H1 (cell line): ENCODE data around the gene RERE. TPM values are rescaled to one million over a fixed set of nuclear protein-coding genes. Genes with fewer than 3 reads are reported as not detected.

Source experiments
- CTCF ChIA-PET: fragments of 300-600 bp; sonication (Branson Sonifier 250); formaldehyde crosslinking; loops from one replicate; lab custom pipeline; 2021; ENCODE audit not compliant: partially characterized antibody; lab: Charles Lee
- POLR2A ChIA-PET: fragments of 300-600 bp; sonication (Branson Sonifier 250); formaldehyde crosslinking; loops from one replicate; lab custom pipeline; 2021; ENCODE audit warnings: inconsistent platforms; ENCODE audit not compliant: partially characterized antibody; lab: Charles Lee
- DNase-seq, 2 experiments: peaks; one replicate each; pipeline versions ENCODE4 v3.0.0 to v3.0.0-alpha.2; 2010 to 2022; ENCODE audit warnings: low spot score in 2 of 2, low read depth in 1 of 2, mixed read lengths in 1 of 2
- FAIRE-seq: peaks from 2 replicates; lab custom pipeline; 2011; peaks lifted over from hg19 to GRCh38; lab: Jason Lieb, UNC
- H2AFZ ChIP-seq: 2 replicates; pipeline ENCODE4 v1.8.1; 2012; ENCODE audit warnings: low read length, inconsistent platforms
- H2AK5ac ChIP-seq: 2 replicates; pipeline ENCODE4 v1.6.1; 2013; ENCODE audit warnings: low read depth, low read length
- H2BK120ac ChIP-seq: replicated peaks from 2 replicates; pipeline ENCODE3; 2013; ENCODE audit warnings: low read depth, low read length, inconsistent platforms
- H2BK12ac ChIP-seq: 2 replicates; pipeline ENCODE4 v1.6.1; 2013; ENCODE audit warnings: low read depth, low read length
- H2BK15ac ChIP-seq: 2 replicates; pipeline ENCODE4 v1.6.1; 2013; ENCODE audit warnings: low read length
- H2BK20ac ChIP-seq: 2 replicates; pipeline ENCODE4 v1.6.1; 2013; ENCODE audit warnings: low read length
- H2BK5ac ChIP-seq: 2 replicates; pipeline ENCODE4 v1.6.1; 2013; ENCODE audit warnings: low read depth, low read length
- H3K14ac ChIP-seq: 2 replicates; pipeline ENCODE4 v1.6.1; 2013; ENCODE audit warnings: inconsistent platforms; ENCODE audit not compliant: insufficient read length
- H3K18ac ChIP-seq: 2 replicates; pipeline ENCODE4 v1.6.1; 2013; ENCODE audit warnings: low read length; ENCODE audit errors: extremely low read depth
- H3K23ac ChIP-seq: 2 replicates; pipeline ENCODE4 v1.6.1; 2013; ENCODE audit warnings: inconsistent platforms; ENCODE audit not compliant: insufficient read length
- H3K23me2 ChIP-seq: 2 replicates; pipeline ENCODE4 v1.6.1; 2013; ENCODE audit warnings: low read depth, low read length
- H3K27ac ChIP-seq: 2 replicates; pipeline ENCODE4 v1.6.1; 2011; ENCODE audit warnings: low read depth, low read length, inconsistent platforms
- H3K27me3 ChIP-seq, 4 experiments: replicated peaks in 1 of 4; 1 replicate in 1 of 4; 2 replicates in 3 of 4; pipeline versions ENCODE4 v1.6.1 to v1.8.1; 2011 to 2013; ENCODE audit warnings: low read length in 3 of 4, mild to moderate bottlenecking in 3 of 4, inconsistent platforms in 2 of 4, mixed read lengths in 2 of 4, moderate library complexity in 1 of 4; ENCODE audit not compliant: control insufficient read depth in 3 of 4, insufficient read depth in 3 of 4; ENCODE audit errors: extremely low read depth in 1 of 4
- H3K36me3 ChIP-seq, 4 experiments: 2 replicates each; pipeline versions ENCODE4 v1.6.1 to v1.8.1; 2011 to 2013; ENCODE audit warnings: mild to moderate bottlenecking in 4 of 4, low read length in 3 of 4, moderate library complexity in 2 of 4, control low read depth in 1 of 4, inconsistent platforms in 1 of 4; ENCODE audit not compliant: insufficient read depth in 4 of 4, control insufficient read depth in 2 of 4
- H3K4ac ChIP-seq: replicated peaks from 2 replicates; pipeline ENCODE3; 2013; ENCODE audit warnings: low read length, low read depth, mixed read lengths, inconsistent platforms; ENCODE audit not compliant: insufficient read length
- H3K4me1 ChIP-seq, 4 experiments: replicated peaks in 1 of 4; 1 replicate in 1 of 4; 2 replicates in 3 of 4; pipeline versions ENCODE4 v1.6.1 to v1.8.1; 2011 to 2013; ENCODE audit warnings: low read length in 3 of 4, inconsistent platforms in 2 of 4, mixed read lengths in 1 of 4; ENCODE audit not compliant: insufficient read depth in 4 of 4, control insufficient read depth in 3 of 4
- H3K4me2 ChIP-seq, 2 experiments: 2 replicates each; pipeline versions ENCODE4 v1.6.1 to v1.8.1; 2011 to 2013; ENCODE audit warnings: low read depth in 2 of 2, low read length in 2 of 2, control low read depth in 1 of 2, inconsistent platforms in 1 of 2, mild to moderate bottlenecking in 1 of 2; ENCODE audit not compliant: insufficient read depth in 1 of 2
- H3K4me3 ChIP-seq, 4 experiments: fragments of 200-600, 300-600 bp in 1 of 4; sonication (generic), shearing (Covaris generic), sonication (Bioruptor Twin) in 1 of 4; 2 replicates each; pipeline versions ENCODE4 v1.5.1 to v1.8.1; 2011 to 2016; ENCODE audit warnings: low read length in 4 of 4, low read depth in 3 of 4, control low read depth in 2 of 4, inconsistent platforms in 2 of 4, mild to moderate bottlenecking in 2 of 4, mixed read lengths in 1 of 4, moderate library complexity in 1 of 4; ENCODE audit not compliant: insufficient read depth in 2 of 4; ENCODE audit errors: extremely low read depth in 1 of 4
- H3K56ac ChIP-seq: replicated peaks from 2 replicates; pipeline ENCODE3; 2013; ENCODE audit warnings: low read depth, mild to moderate bottlenecking, mixed read lengths, low read length, inconsistent platforms; ENCODE audit not compliant: insufficient read length
- H3K79me1 ChIP-seq: 2 replicates; pipeline ENCODE4 v1.6.1; 2013; ENCODE audit warnings: low read depth, low read length, control low read depth
- H3K79me2 ChIP-seq, 2 experiments: 2 replicates each; pipeline versions ENCODE4 v1.6.1 to v1.8.1; 2012 to 2013; ENCODE audit warnings: low read length in 2 of 2, mild to moderate bottlenecking in 2 of 2, inconsistent platforms in 1 of 2; ENCODE audit not compliant: insufficient read depth in 2 of 2, control insufficient read depth in 1 of 2
- H3K9ac ChIP-seq, 4 experiments: replicated peaks in 1 of 4; 1 replicate in 1 of 4; 2 replicates in 3 of 4; pipeline versions ENCODE4 v1.6.1 to v1.8.1; 2011 to 2013; ENCODE audit warnings: low read depth in 3 of 4, low read length in 3 of 4, control low read depth in 2 of 4, mild to moderate bottlenecking in 2 of 4, moderate library complexity in 2 of 4, inconsistent platforms in 1 of 4; ENCODE audit errors: extremely low read depth in 1 of 4
- H3K9me3 ChIP-seq, 2 experiments: 2 replicates each; pipeline versions ENCODE4 v1.6.1 to v1.8.1; 2012 to 2013; ENCODE audit warnings: mild to moderate bottlenecking in 2 of 2, moderate library complexity in 2 of 2, control low read depth in 1 of 2, inconsistent platforms in 1 of 2, low read depth in 1 of 2, low read length in 1 of 2, mixed read lengths in 1 of 2; ENCODE audit not compliant: insufficient read depth in 2 of 2
- H4K20me1 ChIP-seq, 2 experiments: replicated peaks in 1 of 2; 2 replicates each; pipeline versions ENCODE3 to v1.8.1; 2011 to 2013; ENCODE audit warnings: inconsistent platforms in 2 of 2, low read length in 2 of 2, mild to moderate bottlenecking in 1 of 2; ENCODE audit not compliant: insufficient read depth in 2 of 2, control insufficient read depth in 1 of 2
- H4K5ac ChIP-seq: 2 replicates; pipeline ENCODE4 v1.6.1; 2013; ENCODE audit warnings: low read length, low read depth, mixed read lengths, inconsistent platforms; ENCODE audit not compliant: insufficient read length
- H4K8ac ChIP-seq: 2 replicates; pipeline ENCODE4 v1.8.0; 2013; ENCODE audit warnings: mild to moderate bottlenecking, moderate library complexity, low read length, inconsistent platforms; ENCODE audit not compliant: insufficient read depth; ENCODE audit errors: extremely low read depth
- H4K91ac ChIP-seq: replicated peaks from 2 replicates; pipeline ENCODE3; 2013; ENCODE audit warnings: low read length, mixed read lengths, inconsistent platforms; ENCODE audit not compliant: insufficient read length
- EGR1 ChIP-seq: IDR thresholded peaks from 2 replicates; pipeline ENCODE4 v1.6.1; 2011; ENCODE audit warnings: low read depth, low read length, borderline replicate concordance
- EZH2 ChIP-seq: fragments of 200-600 bp; sonication (generic); IDR thresholded peaks from 2 replicates; pipeline ENCODE4 v1.7.1; 2012; ENCODE audit warnings: low read depth, mild to moderate bottlenecking, moderate library complexity, low read length, inconsistent platforms; ENCODE audit not compliant: severe bottlenecking
- GTF2F1 ChIP-seq: IDR thresholded peaks from 2 replicates; pipeline ENCODE4 v1.6.1; 2012; ENCODE audit warnings: low read depth, low read length, improper control_type of control experiment, borderline replicate concordance
- KDM5A ChIP-seq: fragments of 200-600 bp; IDR thresholded peaks from 2 replicates; pipeline ENCODE4 v1.7.1; 2012; ENCODE audit warnings: mild to moderate bottlenecking, low read length, inconsistent platforms, mixed read lengths
- TAF1 ChIP-seq: IDR thresholded peaks from 2 replicates; pipeline ENCODE4 v1.6.1; 2011; ENCODE audit warnings: mild to moderate bottlenecking, low read depth, low read length
- WGBS, 2 experiments: shearing (Covaris generic) in 1 of 2; methylation state at CpG; one replicate each; pipeline versions ENCODE4 v1.1.6 to v1.1.7; 2013 to 2015; ENCODE audit warnings: low lambda C conversion rate in 2 of 2, mixed read lengths in 2 of 2, inconsistent platforms in 1 of 2, low coverage in 1 of 2, missing lambda C conversion rate in 1 of 2; ENCODE audit not compliant: insufficient replicate concordance in 2 of 2, insufficient coverage in 1 of 2, insufficient read length in 1 of 2; ENCODE audit errors: extremely low coverage in 1 of 2, missing lambda C conversion rate in 1 of 2; 5-methylcytosine and 5-hydroxymethylcytosine counted together
- polyA plus RNA-seq, 7 experiments: library from polyadenylated mRNA; depleted of rRNA in 3 of 7; stranded (reverse) in 5 of 7; unstranded in 2 of 7; fragments of >200 nt in 5 of 7; fragments of 200-250 nt in 2 of 7; gene quantifications; 1 replicate in 5 of 7; 2 replicates in 1 of 7; 4 replicates in 1 of 7; pipeline versions ENCODE4 v1.2.1 to v1.2.3, GENCODE V29; 2011 to 2013; ENCODE audit warnings: missing spikeins in 2 of 7, mixed read lengths in 2 of 7
- total RNA-seq: library from RNA; stranded (reverse); fragmentation: NEBNext Ultra II Directional; extraction: Animal tissue kit (Norgen Biotek cat#: 25700); gene quantifications from 2 replicates; pipeline ENCODE4 v1.2.1, GENCODE V29; 2021

Gene RERE
- total and polyA plus RNA-seq, 2 of the 8 experiments (the other 6 are each of a cell fraction or from before 2014, with no cell fraction given), result 15.3 to 142 TPM

DNA sequence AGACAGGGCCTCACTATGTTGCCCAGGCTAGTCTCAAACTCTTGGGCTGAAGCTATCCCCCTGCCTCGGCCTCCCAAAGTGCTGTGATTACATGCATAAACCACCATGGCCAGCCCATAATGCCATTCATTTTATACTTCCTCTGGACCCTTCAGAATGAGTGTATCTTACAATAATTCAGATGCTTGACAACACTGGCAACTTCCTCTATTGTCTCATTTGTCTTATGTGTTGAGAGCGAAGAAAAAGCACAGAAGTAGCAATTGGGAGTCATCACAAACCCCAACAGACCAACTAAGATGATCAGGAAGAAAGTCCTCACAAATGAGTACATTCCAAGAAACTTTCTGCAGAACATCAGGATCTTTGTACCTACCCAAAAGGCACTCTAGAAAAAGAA is 191.9 kb downstream of the RERE start:
- H3K9ac ChIP-seq, result no peak overlapping the region
- POLR2A ChIA-PET, result no interaction called here
- H2BK120ac ChIP-seq, result no peak overlapping the region
- no peak for DNase-seq
- peaks cover 0 to 22% (median 10%) of the 10 kb centered on the region in 4 experiments; a peak in 6 of 7 replicates for H3K4me1 ChIP-seq
- peaks cover 7% of the 10 kb centered on the region for H3K79me1 ChIP-seq
- H4K91ac ChIP-seq, result no peak overlapping the region
- no peak overlapping the region for H2AK5ac ChIP-seq
- peaks cover 20 to 22% of the 10 kb centered on the region in 2 experiments for H4K20me1 ChIP-seq
- 88% methylated on average over 2 of the region's 2 CpGs; no CpG with 5 or more reads in 1 of the 2 experiments for WGBS, 2 experiments
- H3K27me3 ChIP-seq, result no peaks in the 10 kb centered on the region
- H3K4me3 ChIP-seq, result no peak overlapping the region
- H2BK5ac ChIP-seq, result no peak overlapping the region
- no peaks in the 10 kb centered on the region for H3K36me3 ChIP-seq
- peaks cover 2% of the 10 kb centered on the region; the same call in 1 of the 2 replicates for H3K23me2 ChIP-seq
- no peak overlapping the region for H3K27ac ChIP-seq
- no peak overlapping the region for H3K4me2 ChIP-seq
- H3K4ac ChIP-seq, result no peak overlapping the region
- H3K18ac ChIP-seq, result no peak overlapping the region
- no peak for FAIRE-seq
- H4K8ac ChIP-seq, result no peak overlapping the region
- TF ChIP-seq GTF2F1, result no peak
- TF ChIP-seq TAF1, result no peak
- TF ChIP-seq EGR1, result no peak
- no peak for TF ChIP-seq EZH2
- TF ChIP-seq KDM5A, result no peak
- H3K9me3 ChIP-seq, result no peaks in the 10 kb centered on the region
- H4K5ac ChIP-seq, result no peak overlapping the region
- H3K56ac ChIP-seq, result no peak overlapping the region
- H3K79me2 ChIP-seq, result peaks cover 11 to 86% of the 10 kb centered on the region in 2 experiments; a peak in 3 of 4 replicates
- H2BK12ac ChIP-seq, result no peak overlapping the region
- no peak overlapping the region for H3K14ac ChIP-seq
- no peak overlapping the region for H2AFZ ChIP-seq
- no peak overlapping the region for H2BK15ac ChIP-seq
- CTCF ChIA-PET, result interaction anchor here (1.3 to 1.4 kb wide), 2 partner anchors 54 to 76 kb away, joined by 3 read pairs; no protein-coding TSS in a partner anchor
- no peak overlapping the region for H2BK20ac ChIP-seq
- no peak overlapping the region for H3K23ac ChIP-seq
